ENCODE results near the gene API5. TPM values are rescaled to one million over a fixed set of nuclear protein-coding genes. Genes with fewer than 3 reads are reported as not detected.

Gene API5
- polyA plus RNA-seq, 1 of the 3 experiments (the other 2 are of a cell fraction) = 80.9 TPM

- H3K9ac ChIP-seq = no peak overlapping the region
- no peak for DNase-seq
- no peaks in the 10 kb centered on the region for H3K79me2 ChIP-seq (ENCODE audit: insufficient read depth)
- H3K4me1 ChIP-seq (ENCODE audit: control insufficient read depth in 1 of 2, insufficient read depth in 2 of 2, low read depth in 1 of 2, low read length in 1 of 2) = no peaks in the 10 kb centered on the region
- no peak overlapping the region for H3K4me2 ChIP-seq
- no peaks in the 10 kb centered on the region for H3K9me2 ChIP-seq
- no peaks in the 10 kb centered on the region for H3K36me3 ChIP-seq (replicated peaks in 1 of 2; ENCODE audit: control insufficient read depth in 1 of 2, insufficient read depth in 2 of 2, low read length in 1 of 2)
- H3K4me3 ChIP-seq (ENCODE audit: low read depth in 2 of 2, low read length in 1 of 2) = no peak overlapping the region
- H3K27me3 ChIP-seq (ENCODE audit: insufficient read depth) = no peaks in the 10 kb centered on the region
- ChIA-PET CTCF (interaction anchor here (1.0 to 2.3 kb wide), 2 partner anchors 16 to 20 kb away, joined by 3 to 18 read pairs; no protein-coding TSS in a partner anchor), POLR2A (no interaction called here)
- H3K27ac ChIP-seq (ENCODE audit: low read depth in 2 of 2, low read length in 1 of 2) = no peak overlapping the region
- no peak for TF ChIP-seq RXRA (IDR thresholded peaks at IDR 0.05; ENCODE audit: borderline replicate concordance, low read depth)
- no peak for TF ChIP-seq ZBTB33 (IDR thresholded peaks at IDR 0.05; ENCODE audit: borderline replicate concordance, low read depth)
- no peak for TF ChIP-seq MEF2A (IDR thresholded peaks at IDR 0.05; ENCODE audit: borderline replicate concordance, low read depth)
- TF ChIP-seq TAF1 (IDR thresholded peaks at IDR 0.05; ENCODE audit: borderline replicate concordance, low read depth, low read length) = no peak
- TF ChIP-seq, protein P1, sequence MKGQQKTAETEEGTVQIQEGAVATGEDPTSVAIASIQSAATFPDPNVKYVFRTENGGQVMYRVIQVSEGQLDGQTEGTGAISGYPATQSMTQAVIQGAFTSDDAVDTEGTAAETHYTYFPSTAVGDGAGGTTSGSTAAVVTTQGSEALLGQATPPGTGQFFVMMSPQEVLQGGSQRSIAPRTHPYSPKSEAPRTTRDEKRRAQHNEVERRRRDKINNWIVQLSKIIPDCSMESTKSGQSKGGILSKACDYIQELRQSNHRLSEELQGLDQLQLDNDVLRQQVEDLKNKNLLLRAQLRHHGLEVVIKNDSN (IDR thresholded peaks at IDR 0.05; ENCODE audit: borderline replicate concordance, low read depth) = no peak
- no peak for TF ChIP-seq YY1 (IDR thresholded peaks at IDR 0.05; ENCODE audit: low read depth)
- TF ChIP-seq TEAD4 (IDR thresholded peaks at IDR 0.05; ENCODE audit: borderline replicate concordance, insufficient read depth) = no peak
- TF ChIP-seq, protein P2, sequence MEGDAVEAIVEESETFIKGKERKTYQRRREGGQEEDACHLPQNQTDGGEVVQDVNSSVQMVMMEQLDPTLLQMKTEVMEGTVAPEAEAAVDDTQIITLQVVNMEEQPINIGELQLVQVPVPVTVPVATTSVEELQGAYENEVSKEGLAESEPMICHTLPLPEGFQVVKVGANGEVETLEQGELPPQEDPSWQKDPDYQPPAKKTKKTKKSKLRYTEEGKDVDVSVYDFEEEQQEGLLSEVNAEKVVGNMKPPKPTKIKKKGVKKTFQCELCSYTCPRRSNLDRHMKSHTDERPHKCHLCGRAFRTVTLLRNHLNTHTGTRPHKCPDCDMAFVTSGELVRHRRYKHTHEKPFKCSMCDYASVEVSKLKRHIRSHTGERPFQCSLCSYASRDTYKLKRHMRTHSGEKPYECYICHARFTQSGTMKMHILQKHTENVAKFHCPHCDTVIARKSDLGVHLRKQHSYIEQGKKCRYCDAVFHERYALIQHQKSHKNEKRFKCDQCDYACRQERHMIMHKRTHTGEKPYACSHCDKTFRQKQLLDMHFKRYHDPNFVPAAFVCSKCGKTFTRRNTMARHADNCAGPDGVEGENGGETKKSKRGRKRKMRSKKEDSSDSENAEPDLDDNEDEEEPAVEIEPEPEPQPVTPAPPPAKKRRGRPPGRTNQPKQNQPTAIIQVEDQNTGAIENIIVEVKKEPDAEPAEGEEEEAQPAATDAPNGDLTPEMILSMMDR (IDR thresholded peaks at IDR 0.05) = no peak
- TF ChIP-seq FOXM1 (IDR thresholded peaks at IDR 0.05; ENCODE audit: low read depth) = no peak
- TF ChIP-seq FOSL2 (IDR thresholded peaks at IDR 0.05; ENCODE audit: borderline replicate concordance, low read depth) = no peak
- 35% methylated on average over 7 of the region's 7 CpGs for whole genome bisulfite sequencing (ENCODE audit: low lambda C conversion rate)
- H3K9me3 ChIP-seq = no peaks in the 10 kb centered on the region
- no peak overlapping the region for H2AFZ ChIP-seq (ENCODE audit: low read depth)
- no peaks in the 10 kb centered on the region for H4K20me1 ChIP-seq (ENCODE audit: insufficient read depth)
- no peaks in the 10 kb centered on the region for H3F3A ChIP-seq (replicated peaks; ENCODE audit: insufficient read depth)
Observed at GRCh38 chr11:43298397-43298796, 13.4 kb upstream of the API5 start.

DNA sequence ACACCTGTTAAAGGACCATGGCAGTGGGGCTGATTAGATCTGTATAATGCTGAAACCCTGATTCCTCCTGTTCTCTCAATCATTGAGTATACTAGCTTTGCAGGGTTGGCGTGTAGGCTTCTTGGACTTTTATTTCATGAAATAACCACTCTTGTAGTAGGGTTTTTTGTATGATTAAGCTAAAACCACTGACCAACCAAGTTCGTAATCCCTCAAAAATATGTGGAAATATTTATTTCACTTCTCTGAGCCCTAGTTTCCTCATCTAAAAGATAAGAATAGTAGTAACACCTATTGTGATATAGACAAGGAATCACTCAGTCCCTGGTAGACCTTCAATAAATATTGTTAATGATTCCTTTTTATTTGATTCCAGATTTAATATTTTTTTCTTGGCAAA lies 4.2 kb downstream of the API5 start:
- Histone ChIP-seq H3K4me3 (ENCODE audit: low read depth in 2 of 2, low read length in 1 of 2) (no peak overlapping the region), H3K79me2 (ENCODE audit: insufficient read depth) (peaks cover 83% of the 10 kb centered on the region), H3F3A (replicated peaks; ENCODE audit: insufficient read depth) (peaks cover 4% of the 10 kb centered on the region), H2AFZ (ENCODE audit: low read depth) (no peak overlapping the region), H3K27ac (ENCODE audit: low read depth in 2 of 2, low read length in 1 of 2) (no peak overlapping the region), H3K9me3 (no peaks in the 10 kb centered on the region), H3K4me1 (ENCODE audit: control insufficient read depth in 1 of 2, insufficient read depth in 2 of 2, low read depth in 1 of 2, low read length in 1 of 2) (peaks cover 9 to 17% of the 10 kb centered on the region in 2 experiments; a peak in 3 of 4 replicates), H4K20me1 (ENCODE audit: insufficient read depth) (peaks cover 60% of the 10 kb centered on the region), H3K9ac (no peak overlapping the region), H3K36me3 (replicated peaks in 1 of 2; ENCODE audit: control insufficient read depth in 1 of 2, insufficient read depth in 2 of 2, low read length in 1 of 2) (peaks cover 15 to 24% of the 10 kb centered on the region in 2 experiments), H3K27me3 (ENCODE audit: insufficient read depth) (no peaks in the 10 kb centered on the region), H3K9me2 (no peaks in the 10 kb centered on the region), H3K4me2 (no peak overlapping the region)
- WGBS (ENCODE audit: low lambda C conversion rate) = 96% methylated on average over 2 of the region's 2 CpGs
- no peak for DNase-seq
- ChIA-PET POLR2A (no interaction called here), CTCF (no interaction called here)
- TF ChIP-seq GABPA (IDR thresholded peaks at IDR 0.05; ENCODE audit: low read depth) (no peak), PBX3 (IDR thresholded peaks at IDR 0.05) (no peak), NRF1 (IDR thresholded peaks at IDR 0.05; ENCODE audit: low read depth, low read length) (no peak), POLR2AphosphoS5 (IDR thresholded peaks at IDR 0.05; ENCODE audit: low read depth, low read length) (no peak), TEAD4 (IDR thresholded peaks at IDR 0.05; ENCODE audit: borderline replicate concordance, insufficient read depth) (no peak), GATA2 (CRISPR knock-in tag; IDR thresholded peaks at IDR 0.05) (no peak)
- TF ChIP-seq, protein P1 (IDR thresholded peaks at IDR 0.05; ENCODE audit: borderline replicate concordance, low read depth) = no peak
